Epithelial cell of esophagus (primary cell): Measurements from ENCODE around the gene DLG4.

ENCODE experiments used
- DNase-seq: peaks from one replicate; pipeline ENCODE4 v3.0.0; 2010; ENCODE audit warnings: low read depth
- H3K4me3 ChIP-seq: 2 replicates; pipeline ENCODE4 v1.5.1; 2011; ENCODE audit warnings: mild to moderate bottlenecking, low read length, control low read depth
- CTCF ChIP-seq: IDR thresholded peaks from 2 replicates; pipeline ENCODE4 v1.5.1; 2011; ENCODE audit warnings: low read depth, mild to moderate bottlenecking, low read length, control low read depth, inconsistent platforms; ENCODE audit not compliant: insufficient read depth; ENCODE audit errors: missing control alignments

Gene DLG4

GRCh38 chr17:7219812-7220592 is at the start of gene DLG4, which contains the start of gene ACADVL:
Gene DLG4, minus strand, starts transcription at chr17:7219836.
Gene ACADVL, plus strand, starts transcription at chr17:7219938. Its CDS starts 47 bp downstream, at chr17:7219985.
- peak within 1 kb of the TSS; percentile 74 for H3K4me3 ChIP-seq
- no peak for TF ChIP-seq CTCF
- DNase-seq: peak; percentile 89

GRCh38 chr17:7266784-7267183 is 47.1 kb upstream of the DLG4 start:
- no peak overlapping the region for H3K4me3 ChIP-seq
- peak; percentile 29 for DNase-seq

GRCh38 chr17:7263801-7264078 is 44.1 kb upstream of the DLG4 start:
- DNase-seq: no peak
- H3K4me3 ChIP-seq: peak overlapping the region; percentile 55
- TF ChIP-seq CTCF: no peak

More at GRCh38 chr17:7266784-7267183, 47.1 kb upstream of the DLG4 start:
- TF ChIP-seq CTCF: no peak

GRCh38 chr17:7262935-7263800 is 43.5 kb upstream of the DLG4 start:
- DNase-seq: peak; percentile 70
- H3K4me3 ChIP-seq: peak overlapping the region; percentile 55
- no peak for TF ChIP-seq CTCF

- peak; percentile 71 for DNase-seq
- TF ChIP-seq CTCF: no peak
- peak within 1 kb of the TSS; percentile 55 for H3K4me3 ChIP-seq
Observed at GRCh38 chr17:7262192-7262934, 42.7 kb upstream of the DLG4 start, which contains the start of gene CLDN7. Gene CLDN7, minus strand, starts transcription at chr17:7262478. Its CDS starts 435 bp downstream, at chr17:7262043.

GRCh38 chr17:7261379-7262191 is 41.9 kb upstream of the DLG4 start:
- H3K4me3 ChIP-seq: peak overlapping the region; percentile 55
- no peak for DNase-seq
- TF ChIP-seq CTCF: no peak
